ENCODE results near the gene EPS8L3. TPM values are rescaled to one million over a fixed set of nuclear protein-coding genes. Genes with fewer than 3 reads are reported as not detected.

The EPS8L3 gene
- total RNA-seq, 1 donor from 2014 or later: 0.11 TPM

GRCh38 chr1:109781806-109782205 is 18.1 kb upstream of the EPS8L3 start:
- no peak overlapping the region for H3K4me3 ChIP-seq
- no peaks in the 10 kb centered on the region for H3K36me3 ChIP-seq
- H3K27ac ChIP-seq (replicated peaks): no peak overlapping the region
- peaks cover 9% of the 10 kb centered on the region for H3K9me3 ChIP-seq (replicated peaks)
- TF ChIP-seq, protein P1, sequence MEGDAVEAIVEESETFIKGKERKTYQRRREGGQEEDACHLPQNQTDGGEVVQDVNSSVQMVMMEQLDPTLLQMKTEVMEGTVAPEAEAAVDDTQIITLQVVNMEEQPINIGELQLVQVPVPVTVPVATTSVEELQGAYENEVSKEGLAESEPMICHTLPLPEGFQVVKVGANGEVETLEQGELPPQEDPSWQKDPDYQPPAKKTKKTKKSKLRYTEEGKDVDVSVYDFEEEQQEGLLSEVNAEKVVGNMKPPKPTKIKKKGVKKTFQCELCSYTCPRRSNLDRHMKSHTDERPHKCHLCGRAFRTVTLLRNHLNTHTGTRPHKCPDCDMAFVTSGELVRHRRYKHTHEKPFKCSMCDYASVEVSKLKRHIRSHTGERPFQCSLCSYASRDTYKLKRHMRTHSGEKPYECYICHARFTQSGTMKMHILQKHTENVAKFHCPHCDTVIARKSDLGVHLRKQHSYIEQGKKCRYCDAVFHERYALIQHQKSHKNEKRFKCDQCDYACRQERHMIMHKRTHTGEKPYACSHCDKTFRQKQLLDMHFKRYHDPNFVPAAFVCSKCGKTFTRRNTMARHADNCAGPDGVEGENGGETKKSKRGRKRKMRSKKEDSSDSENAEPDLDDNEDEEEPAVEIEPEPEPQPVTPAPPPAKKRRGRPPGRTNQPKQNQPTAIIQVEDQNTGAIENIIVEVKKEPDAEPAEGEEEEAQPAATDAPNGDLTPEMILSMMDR (IDR thresholded peaks at IDR 0.05; ENCODE audit: borderline replicate concordance): no peak
- no peak for DNase-seq
- H3K4me1 ChIP-seq: peaks cover 27% of the 10 kb centered on the region
- intact Hi-C loops (cut with micrococcal nuclease): no loop called here
- H3K27me3 ChIP-seq (ENCODE audit: low read depth): no peaks in the 10 kb centered on the region

- intact Hi-C loops (cut with micrococcal nuclease): no loop called here
- H3K4me1 ChIP-seq: peaks cover 19% of the 10 kb centered on the region
- no peak overlapping the region for H3K27ac ChIP-seq (replicated peaks)
- TF ChIP-seq, protein P1 (IDR thresholded peaks at IDR 0.05; ENCODE audit: borderline replicate concordance): no peak
- H3K4me3 ChIP-seq: no peak overlapping the region
- H3K27me3 ChIP-seq (ENCODE audit: low read depth): no peaks in the 10 kb centered on the region
- peaks cover 9% of the 10 kb centered on the region for H3K9me3 ChIP-seq (replicated peaks)
- no peaks in the 10 kb centered on the region for H3K36me3 ChIP-seq
- DNase-seq: no peak
Measured at GRCh38 chr1:109780982-109781381, 17.3 kb upstream of the EPS8L3 start.

DNA sequence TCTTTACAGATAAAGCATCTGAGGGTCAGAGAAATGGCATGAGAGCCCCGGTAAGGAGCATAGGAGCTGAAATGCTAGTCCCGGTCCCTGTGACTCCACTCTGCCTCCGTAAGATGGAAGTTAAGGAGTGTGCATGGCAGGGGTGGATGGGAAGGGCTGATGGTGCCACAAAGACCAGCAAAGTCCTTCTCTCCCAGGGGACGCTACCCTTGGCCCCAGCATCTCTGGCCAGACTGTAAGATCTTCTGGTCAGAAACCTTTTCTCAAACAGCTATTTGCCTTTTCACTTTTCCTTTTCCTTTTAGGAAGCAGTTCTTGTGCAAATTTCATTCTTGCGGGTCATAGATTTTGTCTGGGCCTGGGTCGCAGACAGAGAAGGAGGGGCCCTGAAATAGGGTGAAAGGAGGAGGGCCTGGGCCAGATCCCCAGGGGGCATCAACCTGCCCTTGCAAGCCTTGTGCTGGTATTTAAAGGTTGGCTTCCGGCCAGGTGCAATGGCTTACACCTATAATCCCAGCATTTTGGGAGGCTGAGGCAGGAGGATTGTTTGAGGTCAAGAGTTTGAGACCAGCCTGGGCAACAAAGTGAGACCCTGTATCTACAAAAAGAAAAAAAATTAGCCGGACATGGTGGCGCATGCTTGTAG is 14.4 kb upstream of the EPS8L3 start:
- Histone ChIP-seq H3K27me3 (ENCODE audit: low read depth) (no peaks in the 10 kb centered on the region), H3K9me3 (replicated peaks) (peaks cover 9% of the 10 kb centered on the region), H3K27ac (replicated peaks) (no peak overlapping the region), H3K36me3 (no peaks in the 10 kb centered on the region), H3K4me3 (no peak overlapping the region), H3K4me1 (peaks cover 6% of the 10 kb centered on the region)
- intact Hi-C loops (cut with micrococcal nuclease): loop anchor here (2.0 kb wide), 1 partner anchor 205 kb away; no protein-coding TSS in a partner anchor
- DNase-seq: peak; percentile 7
- TF ChIP-seq, protein P1 (IDR thresholded peaks at IDR 0.05; ENCODE audit: borderline replicate concordance): no peak

GRCh38 chr1:109777436-109777835 is 13.7 kb upstream of the EPS8L3 start:
- H3K27ac ChIP-seq (replicated peaks): peak overlapping the region; percentile 12
- H3K4me3 ChIP-seq: no peak overlapping the region
- DNase-seq: peak; percentile 10
- H3K27me3 ChIP-seq (ENCODE audit: low read depth): no peaks in the 10 kb centered on the region
- H3K9me3 ChIP-seq (replicated peaks): peaks cover 9% of the 10 kb centered on the region
- TF ChIP-seq, protein P1 (IDR thresholded peaks at IDR 0.05; ENCODE audit: borderline replicate concordance): no peak
- no peaks in the 10 kb centered on the region for H3K36me3 ChIP-seq
- intact Hi-C loops (cut with micrococcal nuclease): loop anchor here (2.0 kb wide), 1 partner anchor 205 kb away; no protein-coding TSS in a partner anchor
- peaks cover 6% of the 10 kb centered on the region for H3K4me1 ChIP-seq

GRCh38 chr1:109776911-109777310 is 13.2 kb upstream of the EPS8L3 start:
- intact Hi-C loops (cut with micrococcal nuclease): loop anchor here (2.0 kb wide), 1 partner anchor 206 kb away; no protein-coding TSS in a partner anchor
- Histone ChIP-seq H3K4me3 (no peak overlapping the region), H3K4me1 (peaks cover 6% of the 10 kb centered on the region), H3K9me3 (replicated peaks) (peaks cover 9% of the 10 kb centered on the region), H3K27me3 (ENCODE audit: low read depth) (no peaks in the 10 kb centered on the region), H3K36me3 (no peaks in the 10 kb centered on the region), H3K27ac (replicated peaks) (peak overlapping the region; percentile 12)
- TF ChIP-seq, protein P1 (IDR thresholded peaks at IDR 0.05; ENCODE audit: borderline replicate concordance): peak; percentile 98
- peak; percentile 74 for DNase-seq
